Measurements from ENCODE around the gene STMP1. TPM values are rescaled to one million over a fixed set of nuclear protein-coding genes. Genes with fewer than 3 reads are reported as not detected.
A peak's percentile ranks its signal among the peaks of the same experiment; 100 is the strongest.

STMP1 gene
- total and polyA plus RNA-seq, 2 of the 8 experiments (the other 6 are each of a cell fraction or from before 2014, with no cell fraction given) = 22.7 to 36.7 TPM

GRCh38 chr7:135708041-135708440 lies 45.7 kb downstream of the STMP1 start:
- Histone ChIP-seq H2BK120ac (replicated peaks; ENCODE audit: low read depth, low read length) (no peak overlapping the region), H3K36me3 (ENCODE audit: control insufficient read depth in 2 of 4, insufficient read depth in 4 of 4, low read length in 3 of 4) (no peaks in the 10 kb centered on the region), H3K23ac (ENCODE audit: insufficient read length) (no peak overlapping the region), H3K4me2 (ENCODE audit: insufficient read depth in 1 of 2, low read depth in 2 of 2, low read length in 2 of 2) (no peak overlapping the region), H3K79me2 (ENCODE audit: control insufficient read depth in 1 of 2, insufficient read depth in 2 of 2, low read length in 2 of 2) (no peaks in the 10 kb centered on the region), H2BK12ac (ENCODE audit: low read depth, low read length) (no peak overlapping the region; the same call in 1 of the 2 replicates), H3K4me1 (replicated peaks in 1 of 4; ENCODE audit: control insufficient read depth in 3 of 4, insufficient read depth in 4 of 4, low read length in 3 of 4) (peaks cover 0 to 4% (median 0%) of the 10 kb centered on the region in 4 experiments; a peak in 1 of 7 replicates), H4K8ac (ENCODE audit: extremely low read depth, insufficient read depth, low read length) (no peak overlapping the region; the same call in 1 of the 2 replicates), H3K9me3 (ENCODE audit: insufficient read depth in 2 of 2, low read depth in 1 of 2, low read length in 1 of 2) (no peaks in the 10 kb centered on the region), H4K91ac (replicated peaks; ENCODE audit: insufficient read length, low read length) (no peak overlapping the region), H2BK5ac (ENCODE audit: low read depth, low read length) (no peak overlapping the region), H3K23me2 (ENCODE audit: low read depth, low read length) (no peaks in the 10 kb centered on the region), H3K27me3 (replicated peaks in 1 of 4; ENCODE audit: control insufficient read depth in 3 of 4, extremely low read depth in 1 of 4, insufficient read depth in 3 of 4, low read length in 3 of 4) (no peaks in the 10 kb centered on the region), H3K4me3 (ENCODE audit: extremely low read depth in 1 of 4, insufficient read depth in 2 of 4, low read depth in 3 of 4, low read length in 4 of 4) (no peak overlapping the region), H4K5ac (ENCODE audit: insufficient read length, low read depth, low read length) (no peak overlapping the region), H2AFZ (ENCODE audit: low read length) (no peak overlapping the region), H3K27ac (ENCODE audit: low read depth, low read length) (no peak overlapping the region), H2AK5ac (ENCODE audit: low read depth, low read length) (no peak overlapping the region), H2BK15ac (ENCODE audit: low read length) (no peak overlapping the region), H3K4ac (replicated peaks; ENCODE audit: insufficient read length, low read depth, low read length) (no peak overlapping the region), H2BK20ac (ENCODE audit: low read length) (no peak overlapping the region), H3K79me1 (ENCODE audit: low read depth, low read length) (0 out of 2 replicates have a peak, but pooled peaks cover 2% of the 10 kb centered on the region), H3K18ac (ENCODE audit: extremely low read depth, low read length) (no peak overlapping the region), H3K9ac (replicated peaks in 1 of 4; ENCODE audit: extremely low read depth in 1 of 4, low read depth in 3 of 4, low read length in 3 of 4) (no peak overlapping the region), H3K56ac (replicated peaks; ENCODE audit: insufficient read length, low read depth, low read length) (no peak overlapping the region), H3K14ac (ENCODE audit: insufficient read length) (no peak overlapping the region), H4K20me1 (replicated peaks in 1 of 2; ENCODE audit: control insufficient read depth in 1 of 2, insufficient read depth in 2 of 2, low read length in 2 of 2) (no peaks in the 10 kb centered on the region)
- 90% methylated on average over 14 of the region's 14 CpGs; no CpG with 5 or more reads in 1 of the 2 experiments for WGBS, 2 experiments (ENCODE audit: extremely low coverage in 1 of 2, insufficient coverage in 1 of 2, insufficient read length in 1 of 2, insufficient replicate concordance in 2 of 2, low coverage in 1 of 2, low lambda C conversion rate in 2 of 2, missing lambda C conversion rate in 1 of 2)
- no peak for FAIRE-seq
- CTCF ChIA-PET (ENCODE audit: partially characterized antibody) = interaction anchor here (0.8 to 14.4 kb wide), 10 partner anchors 9 to 46 kb away, joined by 3 to 133 read pairs (median 6); partner anchors contain the start of genes SLC13A4 and STMP1
- peak in 1 of 2 experiments; percentile 54 for DNase-seq (ENCODE audit: low read depth in 1 of 2, low spot score in 2 of 2)
- POLR2A ChIA-PET (ENCODE audit: partially characterized antibody) = no interaction called here
- TF ChIP-seq CTCF (IDR thresholded peaks at IDR 0.05; ENCODE audit: control extremely low read depth in 1 of 3, insufficient read depth in 1 of 3, low read depth in 1 of 3, low read length in 3 of 3) = peak in 2 of 3 experiments; percentile 21 to 36; a peak in 2 of 4 replicates
- no peak for TF ChIP-seq POU5F1 (IDR thresholded peaks at IDR 0.05; ENCODE audit: low read depth, low read length)
- peak; percentile 20 to 49; a peak in 3 of 4 replicates for TF ChIP-seq RAD21 (IDR thresholded peaks at IDR 0.05 in 1 of 2, conservative IDR thresholded peaks at IDR 0.05 in 1 of 2; ENCODE audit: low read depth in 2 of 2, low read length in 2 of 2)
- TF ChIP-seq TCF12 (IDR thresholded peaks at IDR 0.05; ENCODE audit: low read depth, low read length) = no peak

Measured in H1 (cell line).